HepG2 (cell line): ENCODE measurements around the gene DST. TPM values are rescaled to one million over a fixed set of nuclear protein-coding genes. Genes with fewer than 3 reads are reported as not detected.

Experiments used
- ATF6 ChIP-seq: sonication (generic); formaldehyde crosslinking; conservative IDR thresholded peaks from 2 replicates; pipeline ENCODE4 v1.4.0; 2020; ENCODE audit warnings: missing genetic modification reagents
- GATAD2A ChIP-seq: IDR thresholded peaks from 2 replicates; pipeline ENCODE4 v1.6.1; 2016
- KDM5B ChIP-seq: sonication (generic); formaldehyde crosslinking; IDR thresholded peaks from 2 replicates; pipeline ENCODE4 v1.4.0; 2020; ENCODE audit warnings: missing genetic modification reagents, mild to moderate bottlenecking, borderline replicate concordance
- LRRFIP1 ChIP-seq: sonication (generic); formaldehyde crosslinking; conservative IDR thresholded peaks from 2 replicates; pipeline ENCODE4 v1.4.0; 2020; ENCODE audit warnings: missing genetic modification reagents
- PTBP1 ChIP-seq: fragments of 200-400 bp; formaldehyde crosslinking; IDR thresholded peaks from 2 replicates; pipeline ENCODE4 v1.6.1; 2018; ENCODE audit warnings: low read length, low read depth; ENCODE audit not compliant: poor library complexity, severe bottlenecking
- RBAK ChIP-seq: sonication (generic); formaldehyde crosslinking; IDR thresholded peaks from 2 replicates; pipeline ENCODE4 v1.5.1; 2020; ENCODE audit warnings: mild to moderate bottlenecking, missing genetic modification reagents
- RELA ChIP-seq: sonication (generic); formaldehyde crosslinking; IDR thresholded peaks from 2 replicates; pipeline ENCODE4 v1.4.0; 2020; ENCODE audit warnings: missing genetic modification reagents
- TFAP4 ChIP-seq: sonication (generic); IDR thresholded peaks from 2 replicates; pipeline ENCODE4 v1.6.1; 2016; ENCODE audit warnings: low read depth, borderline replicate concordance
- ZBTB40 ChIP-seq, 2 experiments: fragments of 450-650 bp in 1 of 2; sonication (generic) in 1 of 2; formaldehyde crosslinking in 1 of 2; IDR thresholded peaks; 2 replicates each; pipeline versions ENCODE4 v1.6.1 to v1.8.0; 2016 to 2022; ENCODE audit warnings: antibody characterized with exemption in 1 of 2, mild to moderate bottlenecking in 1 of 2, missing genetic modification reagents in 1 of 2
- polyA plus RNA-seq, 8 experiments: library from polyadenylated mRNA; depleted of rRNA in 3 of 8; stranded (reverse) in 7 of 8; unstranded in 1 of 8; fragments of >200 nt; fragmentation: Illumina TruSeq in 4 of 8; extraction: Trizol in 4 of 8; gene quantifications; 2 replicates each; pipeline versions ENCODE4 v1.2.1 to v1.2.3, GENCODE V29; 2011 to 2016; ENCODE audit warnings: low read depth in 4 of 8, missing spikeins in 1 of 8, mixed read lengths in 1 of 8; ENCODE audit not compliant: insufficient read depth in 1 of 8
- total RNA-seq, 5 experiments: library from RNA; depleted of rRNA; stranded (reverse); fragments of >200 nt; fragmentation: Illumina TruSeq; extraction: Trizol; gene quantifications; 2 replicates each; pipeline ENCODE4 v1.2.3, GENCODE V29; 2016; ENCODE audit warnings: low read depth in 1 of 5

Gene DST
- total and polyA plus RNA-seq, 2 of the 13 experiments (the other 11 are each of a cell fraction or from before 2014, with no cell fraction given): 64.4 to 89.0 TPM

GRCh38 chr6:56542364-56543331 lies 100.0 kb downstream of the DST start (continued):
- TF ChIP-seq ATF6 (CRISPR knock-in tag) (no peak), PTBP1 (peak; percentile 98), RBAK (CRISPR knock-in tag) (no peak; the same call in 1 of the 2 replicates), ZBTB40 (IDR thresholded peaks at IDR 0.05) (no peak), ZBTB40 (CRISPR knock-in tag; IDR thresholded peaks at IDR 0.05) (peak; percentile 87; the same call in 1 of the 2 replicates), GATAD2A (peak; percentile 92), RELA (no peak), KDM5B (CRISPR knock-in tag) (peak; percentile 97), LRRFIP1 (CRISPR knock-in tag) (no peak), TFAP4 (peak; percentile 68; the same call in 1 of the 2 replicates)
